ENCODE measurements around the gene GFRA3. TPM values are rescaled to one million over a fixed set of nuclear protein-coding genes. Genes with fewer than 3 reads are reported as not detected.

GFRA3 gene
- total RNA-seq, 1 experiment from 2014 or later, result 0.83 TPM

DNA sequence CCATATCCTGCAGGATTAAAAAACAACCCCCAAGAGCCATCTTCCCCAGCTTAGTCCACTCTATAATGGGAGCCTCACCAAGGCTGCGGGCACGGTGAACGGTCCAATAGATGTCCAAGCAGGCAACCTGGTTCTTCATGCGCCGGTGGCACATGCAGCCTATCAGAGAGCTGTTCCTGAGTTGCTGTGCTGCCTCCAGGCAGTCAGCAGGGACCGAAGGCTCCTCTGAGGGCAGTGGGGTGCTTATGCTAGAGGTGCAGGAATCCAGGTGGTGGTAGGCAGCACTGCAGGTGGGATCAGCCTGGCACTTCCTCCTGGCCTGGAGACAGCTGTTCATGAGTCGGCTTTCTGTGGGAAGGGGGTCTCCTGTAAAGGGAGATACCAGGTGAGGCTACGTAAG lies 10.2 kb downstream of the GFRA3 start:
- TF ChIP-seq, protein P1, sequence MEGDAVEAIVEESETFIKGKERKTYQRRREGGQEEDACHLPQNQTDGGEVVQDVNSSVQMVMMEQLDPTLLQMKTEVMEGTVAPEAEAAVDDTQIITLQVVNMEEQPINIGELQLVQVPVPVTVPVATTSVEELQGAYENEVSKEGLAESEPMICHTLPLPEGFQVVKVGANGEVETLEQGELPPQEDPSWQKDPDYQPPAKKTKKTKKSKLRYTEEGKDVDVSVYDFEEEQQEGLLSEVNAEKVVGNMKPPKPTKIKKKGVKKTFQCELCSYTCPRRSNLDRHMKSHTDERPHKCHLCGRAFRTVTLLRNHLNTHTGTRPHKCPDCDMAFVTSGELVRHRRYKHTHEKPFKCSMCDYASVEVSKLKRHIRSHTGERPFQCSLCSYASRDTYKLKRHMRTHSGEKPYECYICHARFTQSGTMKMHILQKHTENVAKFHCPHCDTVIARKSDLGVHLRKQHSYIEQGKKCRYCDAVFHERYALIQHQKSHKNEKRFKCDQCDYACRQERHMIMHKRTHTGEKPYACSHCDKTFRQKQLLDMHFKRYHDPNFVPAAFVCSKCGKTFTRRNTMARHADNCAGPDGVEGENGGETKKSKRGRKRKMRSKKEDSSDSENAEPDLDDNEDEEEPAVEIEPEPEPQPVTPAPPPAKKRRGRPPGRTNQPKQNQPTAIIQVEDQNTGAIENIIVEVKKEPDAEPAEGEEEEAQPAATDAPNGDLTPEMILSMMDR (IDR thresholded peaks at IDR 0.05; ENCODE audit: unreplicated experiment), result no peak
- Mint-ChIP-seq H3K9me3 (ENCODE audit: low read depth, unreplicated experiment) (no peaks in the 10 kb centered on the region), H3K27me3 (ENCODE audit: unreplicated experiment) (peaks cover 47% of the 10 kb centered on the region), H3K27ac (ENCODE audit: unreplicated experiment) (no peak overlapping the region), H3K4me1 (ENCODE audit: low read depth, unreplicated experiment) (no peaks in the 10 kb centered on the region), H3K36me3 (ENCODE audit: insufficient read depth, unreplicated experiment) (no peaks in the 10 kb centered on the region), H3K4me3 (ENCODE audit: low read depth, unreplicated experiment) (no peak overlapping the region)
- no TSS peak for BruUV-seq (replicated peaks)
- intact Hi-C loops (cut with micrococcal nuclease; ENCODE audit: unreplicated experiment), result no loop called here
- CTCF ChIA-PET, result no interaction called here
- no peak for DNase-seq

- intact Hi-C loops (cut with micrococcal nuclease; ENCODE audit: unreplicated experiment), result no loop called here
- no TSS peak for BruUV-seq (replicated peaks)
- no peaks in the 10 kb centered on the region for H3K9me3 Mint-ChIP-seq (ENCODE audit: low read depth, unreplicated experiment)
- peaks cover 53% of the 10 kb centered on the region for H3K27me3 Mint-ChIP-seq (ENCODE audit: unreplicated experiment)
- DNase-seq, result no peak
- H3K36me3 Mint-ChIP-seq (ENCODE audit: insufficient read depth, unreplicated experiment), result no peaks in the 10 kb centered on the region
- no peak overlapping the region for H3K27ac Mint-ChIP-seq (ENCODE audit: unreplicated experiment)
- H3K4me1 Mint-ChIP-seq (ENCODE audit: low read depth, unreplicated experiment), result no peaks in the 10 kb centered on the region
- H3K4me3 Mint-ChIP-seq (ENCODE audit: low read depth, unreplicated experiment), result no peak overlapping the region
- TF ChIP-seq, protein P1 (IDR thresholded peaks at IDR 0.05; ENCODE audit: unreplicated experiment), result no peak
- CTCF ChIA-PET, result no interaction called here
These were observed 10.8 kb downstream of the GFRA3 start for GRCh38 chr5:138263581-138263980.

GRCh38 chr5:138258704-138259292 lies 15.6 kb downstream of the GFRA3 start:
- no peak for DNase-seq
- no peak overlapping the region for H3K4me3 Mint-ChIP-seq (ENCODE audit: low read depth, unreplicated experiment)
- no peaks in the 10 kb centered on the region for H3K4me1 Mint-ChIP-seq (ENCODE audit: low read depth, unreplicated experiment)
- H3K9me3 Mint-ChIP-seq (ENCODE audit: low read depth, unreplicated experiment), result no peaks in the 10 kb centered on the region
- no TSS peak for BruUV-seq (replicated peaks)
- H3K36me3 Mint-ChIP-seq (ENCODE audit: insufficient read depth, unreplicated experiment), result no peaks in the 10 kb centered on the region
- peaks cover 47% of the 10 kb centered on the region for H3K27me3 Mint-ChIP-seq (ENCODE audit: unreplicated experiment)
- CTCF ChIA-PET, result no interaction called here
- H3K27ac Mint-ChIP-seq (ENCODE audit: unreplicated experiment), result no peak overlapping the region
- intact Hi-C loops (cut with micrococcal nuclease; ENCODE audit: unreplicated experiment), result no loop called here
- TF ChIP-seq, protein P1 (IDR thresholded peaks at IDR 0.05; ENCODE audit: unreplicated experiment), result no peak

- CTCF ChIA-PET, result no interaction called here
- Mint-ChIP-seq H3K9me3 (ENCODE audit: low read depth, unreplicated experiment) (no peaks in the 10 kb centered on the region), H3K27me3 (ENCODE audit: unreplicated experiment) (peaks cover 52% of the 10 kb centered on the region), H3K36me3 (ENCODE audit: insufficient read depth, unreplicated experiment) (no peaks in the 10 kb centered on the region), H3K4me3 (ENCODE audit: low read depth, unreplicated experiment) (no peak overlapping the region), H3K27ac (ENCODE audit: unreplicated experiment) (no peak overlapping the region), H3K4me1 (ENCODE audit: low read depth, unreplicated experiment) (no peaks in the 10 kb centered on the region)
- no TSS peak for BruUV-seq (replicated peaks)
- TF ChIP-seq, protein P1 (IDR thresholded peaks at IDR 0.05; ENCODE audit: unreplicated experiment), result no peak
- intact Hi-C loops (cut with micrococcal nuclease; ENCODE audit: unreplicated experiment), result no loop called here
- DNase-seq, result no peak
These were observed 16.8 kb downstream of the GFRA3 start for GRCh38 chr5:138257583-138257982.

Data from Calu3 (cell line).